HEK293 (cell line): ENCODE measurements around the gene PRM3.

Experiments used
- CTCF ChIA-PET: fragments of 350-600 bp; formaldehyde crosslinking; extraction: SDS; loops from one replicate; lab custom pipeline; 2021; ENCODE audit warnings: antibody characterized with exemption; lab: Yijun Ruan, JAX
- POLR2A ChIA-PET: fragments of 300-600 bp; formaldehyde crosslinking; extraction: SDS; loops from one replicate; lab custom pipeline; 2020; ENCODE audit warnings: antibody characterized with exemption, inconsistent platforms; lab: Yijun Ruan, JAX
- H3K27ac ChIP-seq: fragments of 200-500 bp; sonication (Bioruptor generic); 2 replicates; pipeline ENCODE4 v1.5.1; 2014; ENCODE audit warnings: low read depth, low read length, control low read depth, inconsistent platforms; ENCODE audit errors: extremely low read depth
- H3K36me3 ChIP-seq, 2 experiments: fragments of 200-500 bp in 1 of 2; sonication (Bioruptor generic) in 1 of 2; 1 replicate in 1 of 2; 2 replicates in 1 of 2; pipeline ENCODE4 v1.5.1; 2014 to 2017; ENCODE audit warnings: inconsistent platforms in 2 of 2, low read length in 2 of 2; ENCODE audit not compliant: control insufficient read depth in 2 of 2, insufficient read depth in 1 of 2
- H3K4me1 ChIP-seq: fragments of 200-500 bp; sonication (Bioruptor generic); 2 replicates; pipeline ENCODE4 v1.5.1; 2014; ENCODE audit warnings: mild to moderate bottlenecking, low read length, inconsistent platforms; ENCODE audit not compliant: control insufficient read depth, insufficient read depth
- H3K4me3 ChIP-seq: 2 replicates; pipeline ENCODE4 v1.5.1; 2011; ENCODE audit warnings: low read depth, mild to moderate bottlenecking, control low read depth, low read length, moderate library complexity
- H3K9me3 ChIP-seq: fragments of 200-500 bp; sonication (Bioruptor generic); 2 replicates; pipeline ENCODE4 v1.5.1; 2014; ENCODE audit warnings: low read depth, low read length, inconsistent platforms; ENCODE audit not compliant: control insufficient read depth, insufficient read depth
- BCL11B ChIP-seq: fragments of 450-650 bp; formaldehyde crosslinking; IDR thresholded peaks from 2 replicates; pipeline ENCODE4 v1.5.1; 2016; ENCODE audit warnings: low read depth, missing biosample characterization, missing genetic modification characterization
- GFI1B ChIP-seq: fragments of 450-650 bp; formaldehyde crosslinking; IDR thresholded peaks from 2 replicates; pipeline ENCODE4 v1.5.1; 2016; ENCODE audit warnings: missing biosample characterization, missing genetic modification characterization
- HOXD13 ChIP-seq: sonication (generic); formaldehyde crosslinking; IDR thresholded peaks from 2 replicates; pipeline ENCODE4 v1.8.0; 2022; ENCODE audit warnings: missing genetic modification reagents, borderline replicate concordance
- SP2 ChIP-seq: fragments of 450-650 bp; formaldehyde crosslinking; IDR thresholded peaks from 2 replicates; pipeline ENCODE4 v1.5.1; 2016; ENCODE audit warnings: missing biosample characterization, missing genetic modification characterization
- TCF7L2 ChIP-seq: IDR thresholded peaks from 2 replicates; pipeline ENCODE4 v1.6.1; 2011; ENCODE audit warnings: low read depth, mild to moderate bottlenecking, inconsistent platforms, low read length, moderate library complexity, borderline replicate concordance
- ZBTB10 ChIP-seq: fragments of 450-650 bp; formaldehyde crosslinking; IDR thresholded peaks from 2 replicates; pipeline ENCODE4 v1.5.1; 2016; ENCODE audit warnings: missing biosample characterization, missing genetic modification characterization
- ZBTB6 ChIP-seq: fragments of 450-650 bp; formaldehyde crosslinking; IDR thresholded peaks from 2 replicates; pipeline ENCODE4 v1.5.1; 2017; ENCODE audit warnings: missing biosample characterization, missing genetic modification characterization
- ZEB2 ChIP-seq: fragments of 450-650 bp; formaldehyde crosslinking; IDR thresholded peaks from 2 replicates; pipeline ENCODE4 v1.5.1; 2016; ENCODE audit warnings: missing biosample characterization, missing genetic modification characterization
- ZFP3 ChIP-seq: fragments of 450-650 bp; formaldehyde crosslinking; IDR thresholded peaks from 2 replicates; pipeline ENCODE4 v1.5.1; 2016; ENCODE audit warnings: low read depth, missing biosample characterization, missing genetic modification characterization
- ZFP37 ChIP-seq: fragments of 450-650 bp; formaldehyde crosslinking; IDR thresholded peaks from 2 replicates; pipeline ENCODE4 v1.5.1; 2016; ENCODE audit warnings: missing biosample characterization, missing genetic modification characterization
- ZNF146 ChIP-seq: fragments of 450-650 bp; formaldehyde crosslinking; IDR thresholded peaks from 2 replicates; pipeline ENCODE4 v1.5.1; 2016; ENCODE audit warnings: missing biosample characterization, missing genetic modification characterization
- ZNF548 ChIP-seq: fragments of 450-650 bp; formaldehyde crosslinking; IDR thresholded peaks from 2 replicates; pipeline ENCODE4 v1.5.1; 2016; ENCODE audit warnings: missing biosample characterization, missing genetic modification characterization
- ZNF596 ChIP-seq: fragments of 450-650 bp; IDR thresholded peaks from 2 replicates; pipeline ENCODE4 v1.5.0; 2018; ENCODE audit warnings: missing biosample characterization, mild to moderate bottlenecking, missing genetic modification characterization, moderate library complexity
- ZNF623 ChIP-seq: fragments of 450-650 bp; formaldehyde crosslinking; IDR thresholded peaks from 2 replicates; pipeline ENCODE4 v1.5.1; 2016; ENCODE audit warnings: missing biosample characterization, missing genetic modification characterization
- ZNF664 ChIP-seq: fragments of 450-650 bp; formaldehyde crosslinking; IDR thresholded peaks from 2 replicates; pipeline ENCODE4 v1.5.1; 2016; ENCODE audit warnings: missing biosample characterization, missing genetic modification characterization
- ZNF830 ChIP-seq: fragments of 450-650 bp; IDR thresholded peaks from 2 replicates; pipeline ENCODE4 v1.5.0; 2018; ENCODE audit warnings: missing biosample characterization, missing genetic modification characterization, low read depth, mild to moderate bottlenecking, moderate library complexity
- ZSCAN30 ChIP-seq: fragments of 450-650 bp; IDR thresholded peaks from 2 replicates; pipeline ENCODE4 v1.5.1; 2018; ENCODE audit warnings: missing biosample characterization, mild to moderate bottlenecking, missing genetic modification characterization, moderate library complexity
- ZSCAN4 ChIP-seq: fragments of 450-650 bp; formaldehyde crosslinking; IDR thresholded peaks from 2 replicates; pipeline ENCODE4 v1.5.1; 2017; ENCODE audit warnings: missing biosample characterization, missing genetic modification characterization

The PRM3 gene

GRCh38 chr16:11318817-11319216 is 45.4 kb upstream of the PRM3 start:
- H3K27ac ChIP-seq = no peak overlapping the region
- no peaks in the 10 kb centered on the region for H3K4me1 ChIP-seq
- POLR2A ChIA-PET = no interaction called here
- no peak overlapping the region for H3K4me3 ChIP-seq
- TF ChIP-seq ZNF623 (tag by site-specific recombination) (peak; percentile 100), ZNF830 (tag by site-specific recombination) (no peak), BCL11B (tag by site-specific recombination) (no peak), SP2 (no peak), ZFP37 (tag by site-specific recombination) (no peak), ZNF146 (no peak), HOXD13 (CRISPR knock-in tag) (0 out of 2 replicates have a peak, but pooled peaks have one; percentile 17), ZFP3 (tag by site-specific recombination) (no peak), ZSCAN4 (tag by site-specific recombination) (no peak), ZEB2 (tag by site-specific recombination) (no peak), ZNF596 (tag by site-specific recombination) (no peak), ZBTB6 (tag by site-specific recombination) (no peak)
- CTCF ChIA-PET = interaction anchor here (0.7 kb wide), 1 partner anchor 64 kb away, joined by 3 read pairs; no protein-coding TSS in a partner anchor
- no peaks in the 10 kb centered on the region for H3K9me3 ChIP-seq
- no peaks in the 10 kb centered on the region for H3K36me3 ChIP-seq

GRCh38 chr16:11316331-11317015 is 43.0 kb upstream of the PRM3 start:
- Histone ChIP-seq H3K9me3 (no peaks in the 10 kb centered on the region), H3K27ac (no peak overlapping the region), H3K4me1 (no peaks in the 10 kb centered on the region), H3K4me3 (no peak overlapping the region), H3K36me3 (no peaks in the 10 kb centered on the region)
- TF ChIP-seq GFI1B (tag by site-specific recombination) (no peak), ZNF664 (tag by site-specific recombination) (peak; percentile 38; the same call in 1 of the 2 replicates), ZBTB10 (tag by site-specific recombination) (no peak), HOXD13 (CRISPR knock-in tag) (no peak), ZSCAN30 (tag by site-specific recombination) (no peak), ZNF548 (tag by site-specific recombination) (no peak), TCF7L2 (no peak)
- ChIA-PET CTCF (no interaction called here), POLR2A (no interaction called here)
